Measurements from ENCODE around the gene SEC24A. TPM values are rescaled to one million over a fixed set of nuclear protein-coding genes. Genes with fewer than 3 reads are reported as not detected.

The SEC24A gene
- total and polyA plus RNA-seq, 2 donors (not counting 3 experiments of a cell fraction or from before 2014, with no cell fraction given) = 19.8 to 30.0 TPM

- H4K20me1 ChIP-seq (replicated peaks; ENCODE audit: control insufficient read depth, extremely low read depth, insufficient read depth, low read length) = no peaks in the 10 kb centered on the region
- peak overlapping the region; percentile 32 for H3K9ac ChIP-seq (replicated peaks; ENCODE audit: extremely low read depth, insufficient read depth, low read length)
- FAIRE-seq = no peak
- peak overlapping the region; percentile 81 for H3K4me2 ChIP-seq (ENCODE audit: insufficient read depth, low read length)
- no peak for DNase-seq (ENCODE audit: low read depth, low spot score)
- peak overlapping the region in 2 of 3 experiments; percentile 57 to 76 for H3K4me3 ChIP-seq (replicated peaks in 1 of 3; ENCODE audit: insufficient read depth in 1 of 3, low read depth in 1 of 3, low read length in 3 of 3)
- no peaks in the 10 kb centered on the region for H3K9me3 ChIP-seq (replicated peaks; ENCODE audit: control insufficient read depth, insufficient read depth, low read length)
- peak overlapping the region; percentile 85 for H2AFZ ChIP-seq (ENCODE audit: low read depth, low read length)
- H3K4me1 ChIP-seq (ENCODE audit: control insufficient read depth, extremely low read depth, insufficient read depth, low read length) = peaks cover 15% of the 10 kb centered on the region
- POLR2A ChIA-PET = interaction anchor here (0.6 to 1.3 kb wide), 2 partner anchors 20 to 59 kb away, joined by 3 to 10 read pairs; partner anchors contain the start of gene CAMLG
- TF ChIP-seq FOS (IDR thresholded peaks at IDR 0.05; ENCODE audit: borderline replicate concordance, insufficient read depth, low read length) = no peak
- no peak for TF ChIP-seq GATA2 (IDR thresholded peaks at IDR 0.05; ENCODE audit: insufficient read depth, insufficient read length, low read depth, low read length)
- no peak for TF ChIP-seq EZH2 (IDR thresholded peaks at IDR 0.05; ENCODE audit: borderline replicate concordance, low read depth, low read length, severe bottlenecking)
- TF ChIP-seq MAX (IDR thresholded peaks at IDR 0.05; ENCODE audit: insufficient read depth, insufficient read length) = no peak
- no peak for TF ChIP-seq MYC (IDR thresholded peaks at IDR 0.05; ENCODE audit: low read depth, low read length)
- TF ChIP-seq CTCF (IDR thresholded peaks at IDR 0.05; ENCODE audit: extremely low read depth in 1 of 2, insufficient read depth in 1 of 2, low read depth in 1 of 2, low read length in 2 of 2) = no peak
- TF ChIP-seq JUN (IDR thresholded peaks at IDR 0.05; ENCODE audit: borderline replicate concordance, insufficient read depth, insufficient read length, low read depth) = no peak
- no peak for TF ChIP-seq POLR2AphosphoS5 (IDR thresholded peaks at IDR 0.05; ENCODE audit: insufficient read depth, low read depth, low read length)
- TF ChIP-seq POLR2A (IDR thresholded peaks at IDR 0.05; ENCODE audit: low read depth, low read length) = no peak
- TSS peak; percentile 48 for BruUV-seq (replicated peaks)
- H3K79me2 ChIP-seq (ENCODE audit: control insufficient read depth, insufficient read depth, low read length) = peaks cover 42% of the 10 kb centered on the region
- H3K9me1 ChIP-seq (replicated peaks; ENCODE audit: control insufficient read depth, extremely low read depth, insufficient read depth, low read length) = no peaks in the 10 kb centered on the region
- dilution Hi-C loops (cut with MboI; ENCODE audit: extremely low pct_ligation_motif_present, low sequenced_read_pairs) = no loop called here
- intact Hi-C loops (cut with micrococcal nuclease) = loop anchor here (1.0 to 5.0 kb wide), 3 partner anchors 20 to 291 kb away; partner anchors contain the start of gene CAMLG
- peak overlapping the region; percentile 27 for H3K27ac ChIP-seq (ENCODE audit: insufficient read depth, low read depth, low read length)
- CTCF ChIA-PET = interaction anchor here (0.9 to 5.4 kb wide), 5 partner anchors 13 to 147 kb away, joined by 3 to 37 read pairs (median 3); partner anchors contain the start of genes CAMLG and PCBD2
- H3K27me3 ChIP-seq (ENCODE audit: control insufficient read depth in 2 of 2, insufficient read depth in 2 of 2, low read length in 2 of 2) = no peaks in the 10 kb centered on the region
- no peaks in the 10 kb centered on the region for H3K36me3 ChIP-seq (ENCODE audit: control insufficient read depth in 2 of 2, extremely low read depth in 1 of 2, insufficient read depth in 2 of 2, low read length in 2 of 2)
These were observed 109.6 kb downstream of the SEC24A start for GRCh38 chr5:134758176-134758503.

Measured in endothelial cell of umbilical vein (primary cell).